ENCODE measurements around the gene MED13L.

MED13L gene

DNA sequence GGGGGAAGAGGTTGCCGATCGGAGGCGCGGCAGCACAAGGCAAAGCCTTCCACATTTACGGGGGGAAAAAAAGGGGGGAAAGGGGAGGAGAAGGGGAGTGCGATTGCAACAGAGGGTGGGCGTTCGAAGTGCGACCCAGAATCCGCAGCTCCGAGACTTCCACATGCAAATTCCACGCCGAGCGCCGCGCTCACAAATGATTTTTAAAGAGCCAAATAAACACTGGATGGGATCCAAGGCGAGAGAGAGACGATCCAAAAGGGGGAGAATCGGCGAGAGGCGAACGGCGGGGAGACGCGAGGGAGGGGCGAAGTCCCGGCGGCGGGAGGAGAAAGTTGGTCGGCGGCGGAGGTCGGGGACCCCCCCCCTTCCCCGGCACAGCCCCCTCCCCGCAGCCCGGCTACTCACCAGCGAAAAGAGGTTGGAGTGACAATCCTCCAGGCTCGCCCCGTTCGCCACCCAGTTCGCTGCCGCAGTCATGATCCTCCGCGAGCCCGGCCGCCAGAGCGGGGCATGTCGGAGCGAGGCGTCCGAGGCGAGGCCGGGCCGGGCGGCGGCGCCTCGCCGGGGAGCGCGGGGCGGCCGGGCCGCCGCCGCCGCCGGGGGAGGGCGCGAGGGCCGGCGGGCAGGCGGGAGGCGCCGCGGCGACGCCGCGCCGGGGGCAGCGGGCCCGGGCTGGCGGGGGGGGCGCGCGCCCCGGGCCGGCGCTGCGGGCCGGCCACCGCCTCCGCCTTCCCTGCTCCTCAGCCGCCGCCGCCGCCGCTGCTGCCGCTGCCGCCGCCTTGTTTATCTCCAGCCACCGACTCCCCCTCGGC is 634 bp downstream of the MED13L start:
- Histone ChIP-seq H3K9me2 (replicated peaks; ENCODE audit: insufficient read depth, low read length) (no peaks in the 10 kb centered on the region), H3K27ac (ENCODE audit: low read depth, low read length) (peak overlapping the region; percentile 48; the same call in 1 of the 2 replicates), H3K9ac (ENCODE audit: low read length) (peak overlapping the region; percentile 65), H4K20me1 (ENCODE audit: low read depth, low read length) (peaks cover 23% of the 10 kb centered on the region), H2AFZ (ENCODE audit: low read depth, low read length, severe bottlenecking) (peak overlapping the region; percentile 17), H3K27me3 (ENCODE audit: low read length) (no peaks in the 10 kb centered on the region), H3K9me3 (ENCODE audit: insufficient read depth, low read length) (no peaks in the 10 kb centered on the region), H3K4me2 (ENCODE audit: low read depth, low read length, poor library complexity, severe bottlenecking) (peak overlapping the region; percentile 82), H3K79me2 (ENCODE audit: insufficient read depth, low read length) (peaks cover 34% of the 10 kb centered on the region), H3F3A (ENCODE audit: insufficient read depth) (no peaks in the 10 kb centered on the region), H3K36me3 (ENCODE audit: low read length) (no peaks in the 10 kb centered on the region), H3K4me3 (ENCODE audit: insufficient read depth, low read length, poor library complexity, severe bottlenecking) (peak overlapping the region; percentile 88)
- TF ChIP-seq CTCF (IDR thresholded peaks at IDR 0.05; ENCODE audit: insufficient read depth, low read length, poor library complexity, severe bottlenecking) (no peak), EZH2phosphoT487 (conservative IDR thresholded peaks at IDR 0.05; ENCODE audit: low read length) (no peak)

DNA sequence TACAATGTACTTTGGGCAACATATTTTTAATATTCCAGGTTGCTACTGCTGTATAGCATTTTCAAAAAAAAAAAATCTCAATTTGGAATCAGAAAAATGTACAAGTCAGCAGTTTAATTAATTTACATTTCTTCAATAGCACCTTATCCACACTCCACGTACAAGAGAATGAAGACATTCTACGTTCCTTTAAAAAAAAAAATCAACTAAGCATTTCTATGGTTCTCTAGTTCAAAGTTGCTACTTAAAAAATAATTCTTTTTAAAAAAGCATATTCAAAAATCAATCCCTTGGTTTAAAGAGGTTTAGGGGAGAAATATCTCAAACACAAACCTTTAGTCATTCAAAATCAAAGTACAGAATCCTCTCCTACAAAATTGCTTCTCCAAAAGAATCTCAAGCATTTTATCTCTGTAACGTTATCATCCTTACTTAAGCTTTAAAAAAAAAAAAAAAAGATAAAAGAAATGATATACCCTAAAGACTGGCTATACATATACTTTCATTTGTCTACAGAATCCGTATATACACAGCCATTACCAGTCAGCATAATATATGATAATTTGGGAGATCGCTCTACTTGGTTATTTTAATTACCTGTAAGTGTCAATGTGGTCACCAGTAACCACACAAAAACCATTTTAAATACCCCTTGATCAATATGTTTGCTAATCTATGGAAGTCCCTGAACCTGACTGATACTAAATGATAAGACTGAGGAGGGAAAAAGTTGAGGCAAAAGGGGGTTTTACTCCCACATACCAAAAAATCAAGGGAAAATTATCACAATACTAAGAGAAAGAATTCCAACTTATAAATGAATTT is 2.7 kb downstream of the MED13L start:
- Histone ChIP-seq H3K79me2 (ENCODE audit: insufficient read depth, low read length) (peaks cover 47% of the 10 kb centered on the region), H2AFZ (ENCODE audit: low read depth, low read length, severe bottlenecking) (no peak overlapping the region), H4K20me1 (ENCODE audit: low read depth, low read length) (peaks cover 26% of the 10 kb centered on the region), H3K9me3 (ENCODE audit: insufficient read depth, low read length) (no peaks in the 10 kb centered on the region), H3K9ac (ENCODE audit: low read length) (no peak overlapping the region), H3K4me2 (ENCODE audit: low read depth, low read length, poor library complexity, severe bottlenecking) (peak overlapping the region; percentile 82), H3K4me3 (ENCODE audit: insufficient read depth, low read length, poor library complexity, severe bottlenecking) (no peak overlapping the region), H3F3A (ENCODE audit: insufficient read depth) (no peaks in the 10 kb centered on the region), H3K36me3 (ENCODE audit: low read length) (no peaks in the 10 kb centered on the region), H3K27me3 (ENCODE audit: low read length) (no peaks in the 10 kb centered on the region), H3K27ac (ENCODE audit: low read depth, low read length) (no peak overlapping the region), H3K9me2 (replicated peaks; ENCODE audit: insufficient read depth, low read length) (no peaks in the 10 kb centered on the region)
- TF ChIP-seq CTCF (IDR thresholded peaks at IDR 0.05; ENCODE audit: insufficient read depth, low read length, poor library complexity, severe bottlenecking) (no peak), EZH2phosphoT487 (conservative IDR thresholded peaks at IDR 0.05; ENCODE audit: low read length) (no peak)

DNA sequence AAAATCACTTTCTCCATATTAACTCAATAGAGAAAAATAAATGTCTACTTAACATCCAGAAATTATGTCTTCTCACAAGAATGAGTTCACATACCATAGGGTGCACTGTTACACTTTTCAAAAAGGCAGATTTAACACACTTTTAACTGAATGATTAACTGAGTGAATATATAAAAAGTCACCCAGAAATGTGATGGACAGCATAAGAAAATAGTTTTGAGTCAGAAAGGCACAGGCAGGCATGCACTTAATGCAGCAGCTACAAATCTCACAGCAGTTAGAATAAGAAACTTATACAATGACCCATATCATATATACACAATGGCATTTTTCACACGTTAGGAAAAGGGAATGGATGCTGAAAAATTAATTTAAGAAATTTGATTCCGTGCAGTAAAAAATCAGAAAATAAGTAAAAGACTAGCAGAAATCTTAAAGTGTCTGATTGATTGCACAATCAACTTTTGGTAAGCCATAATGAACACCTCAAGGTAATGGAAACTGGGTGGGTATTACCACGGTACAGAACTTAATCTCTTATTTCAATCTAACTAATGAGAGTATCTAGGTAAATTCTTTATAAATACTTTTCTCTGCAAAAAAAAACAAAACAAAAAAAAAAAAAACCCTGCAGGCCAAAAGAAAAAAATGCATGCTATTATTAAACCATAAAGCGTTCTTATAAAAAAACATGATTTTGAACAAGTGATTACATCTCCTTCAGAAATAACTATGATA is 3.5 kb downstream of the MED13L start:
- H2AFZ ChIP-seq (ENCODE audit: low read depth, low read length, severe bottlenecking): no peak overlapping the region
- H4K20me1 ChIP-seq (ENCODE audit: low read depth, low read length): peaks cover 30% of the 10 kb centered on the region
- H3K9ac ChIP-seq (ENCODE audit: low read length): no peak overlapping the region
- no peaks in the 10 kb centered on the region for H3K27me3 ChIP-seq (ENCODE audit: low read length)
- no peak for TF ChIP-seq EZH2phosphoT487 (conservative IDR thresholded peaks at IDR 0.05; ENCODE audit: low read length)
- TF ChIP-seq CTCF (IDR thresholded peaks at IDR 0.05; ENCODE audit: insufficient read depth, low read length, poor library complexity, severe bottlenecking): no peak
- no peaks in the 10 kb centered on the region for H3K9me2 ChIP-seq (replicated peaks; ENCODE audit: insufficient read depth, low read length)
- H3F3A ChIP-seq (ENCODE audit: insufficient read depth): no peaks in the 10 kb centered on the region
- no peak overlapping the region for H3K4me2 ChIP-seq (ENCODE audit: low read depth, low read length, poor library complexity, severe bottlenecking)
- H3K4me3 ChIP-seq (ENCODE audit: insufficient read depth, low read length, poor library complexity, severe bottlenecking): no peak overlapping the region
- H3K79me2 ChIP-seq (ENCODE audit: insufficient read depth, low read length): peaks cover 53% of the 10 kb centered on the region
- H3K9me3 ChIP-seq (ENCODE audit: insufficient read depth, low read length): no peaks in the 10 kb centered on the region
- no peaks in the 10 kb centered on the region for H3K36me3 ChIP-seq (ENCODE audit: low read length)
- no peak overlapping the region for H3K27ac ChIP-seq (ENCODE audit: low read depth, low read length)

Measured in SU-DHL-6 (cell line).